HS-27A (cell line): ENCODE measurements around the gene CAMKK1.

ENCODE experiments used
- DNase-seq: peaks from one replicate; pipeline ENCODE4 v3.0.0-alpha.2; 2012; ENCODE audit warnings: low read depth, missing footprints

CAMKK1 gene

GRCh38 chr17:3917391-3917931 is 24.6 kb upstream of the CAMKK1 start:
- no peak for DNase-seq

GRCh38 chr17:3916825-3917224 is 24.0 kb upstream of the CAMKK1 start:
- DNase-seq = no peak

GRCh38 chr17:3915995-3916696 is 23.3 kb upstream of the CAMKK1 start, which contains the start of gene P2RX1:
Gene P2RX1, minus strand, starts transcription at chr17:3916465. Its CDS starts 240 bp downstream, at chr17:3916225.
- DNase-seq = no peak

GRCh38 chr17:3915581-3915994 is 22.7 kb upstream of the CAMKK1 start:
- DNase-seq = no peak

GRCh38 chr17:3914312-3914670 is 21.4 kb upstream of the CAMKK1 start:
- DNase-seq = no peak

GRCh38 chr17:3913531-3914311 is 20.9 kb upstream of the CAMKK1 start:
- DNase-seq = no peak

GRCh38 chr17:3912827-3913226 is 20.0 kb upstream of the CAMKK1 start:
- no peak for DNase-seq

GRCh38 chr17:3911271-3912053 is 18.6 kb upstream of the CAMKK1 start:
- no peak for DNase-seq

- no peak for DNase-seq
Observed at GRCh38 chr17:3910420-3911270, 17.8 kb upstream of the CAMKK1 start.

- no peak for DNase-seq
Observed at GRCh38 chr17:3909257-3909656, 16.4 kb upstream of the CAMKK1 start.

- DNase-seq = no peak
Observed at GRCh38 chr17:3907483-3908216, 14.8 kb upstream of the CAMKK1 start.

- DNase-seq = no peak
Observed at GRCh38 chr17:3906881-3907280, 14.0 kb upstream of the CAMKK1 start.

- no peak for DNase-seq
Observed at GRCh38 chr17:3905017-3905520, 12.2 kb upstream of the CAMKK1 start.

- no peak for DNase-seq
Observed at GRCh38 chr17:3904501-3904900, 11.6 kb upstream of the CAMKK1 start.

GRCh38 chr17:3903881-3904290 is 11.0 kb upstream of the CAMKK1 start:
- DNase-seq = no peak

- DNase-seq = no peak
Observed at GRCh38 chr17:3903051-3903825, 10.4 kb upstream of the CAMKK1 start.

GRCh38 chr17:3900646-3901045 is 7.8 kb upstream of the CAMKK1 start:
- no peak for DNase-seq

GRCh38 chr17:3897731-3898130 is 4.9 kb upstream of the CAMKK1 start:
- no peak for DNase-seq

- no peak for DNase-seq
Observed at GRCh38 chr17:3896968-3897235, 4.0 kb upstream of the CAMKK1 start.
